Right lobe of liver (tissue), 6 donors: Measurements from ENCODE around the gene LIX1. TPM values are rescaled to one million over a fixed set of nuclear protein-coding genes. Genes with fewer than 3 reads are reported as not detected.

Experiments
- ATAC-seq, 4 donors: fragments of 200-7000 bp; cut with Tn5 transposase; one replicate each; pipeline ENCODE4 v1.9.1; 2020; ENCODE audit warnings: mild to moderate bottlenecking in 4 of 4, moderate library complexity in 4 of 4
- DNase-seq, 3 donors: peaks; one replicate each; pipeline ENCODE4 v3.0.0-alpha.2; 2020
- H3K27ac ChIP-seq, 3 donors: fragments of 200-600 bp; one replicate each; pipeline ENCODE4 v1.8.0; 2022
- H3K27me3 ChIP-seq, 2 donors: fragments of 200-600 bp; one replicate each; pipeline ENCODE4 v1.8.0; 2022
- H3K36me3 ChIP-seq, 4 donors: fragments of 200-600 bp; sonication (generic) in 1 of 4; one replicate each; pipeline versions ENCODE4 v1.5.1 to v1.8.0; 2017 to 2022; ENCODE audit warnings: control low read depth in 1 of 4
- H3K4me1 ChIP-seq, 4 donors: fragments of 200-600 bp; sonication (generic) in 1 of 4; one replicate each; pipeline versions ENCODE4 v1.5.1 to v1.8.0; 2017 to 2022; ENCODE audit warnings: control low read depth in 1 of 4
- H3K4me3 ChIP-seq, 3 donors: fragments of 200-600 bp; one replicate each; pipeline ENCODE4 v1.8.0; 2022
- H3K9me3 ChIP-seq, 4 donors: fragments of 200-600 bp; sonication (generic) in 1 of 4; one replicate each; pipeline versions ENCODE4 v1.5.1 to v1.8.0; 2017 to 2022; ENCODE audit warnings: control low read depth in 1 of 4
- POLR2A ChIP-seq: fragments of 450-650 bp; IDR thresholded peaks from one replicate; pipeline ENCODE4 v1.6.1; 2017; ENCODE audit warnings: antibody characterized with exemption, mild to moderate bottlenecking
- WGBS: methylation state at CpG from one replicate; pipeline ENCODE4 v1.1.6; 2018; ENCODE audit warnings: low coverage, low lambda C conversion rate; ENCODE audit not compliant: insufficient coverage; ENCODE audit errors: missing lambda C conversion rate; 5-methylcytosine and 5-hydroxymethylcytosine counted together
- intact Hi-C, 2 donors: fragments of 100-400 bp; cut with DNase I; formaldehyde crosslinking; loops; one replicate each; pipeline versions ENCODE4 v1.11.2 to v1.14.1; 2022
- total RNA-seq, 6 experiments: library from RNA; depleted of rRNA in 2 of 6; stranded (reverse); fragments of >200 nt in 2 of 6; fragmentation: NEBNext Ultra II Directional in 3 of 6; extraction: Animal tissue kit (Norgen Biotek cat#: 25700) in 3 of 6; gene quantifications; one replicate each; pipeline versions ENCODE4 v1.1.0 to v1.2.4, GENCODE V29; 2016 to 2023
- TF ChIP-seq, protein P1 (sequence below), 4 donors: fragments of 200-600 bp in 3 of 4; fragments of 450-650 bp in 1 of 4; IDR thresholded peaks; one replicate each; pipeline versions ENCODE4 v1.5.1 to v1.8.0; 2016 to 2022; ENCODE audit warnings: antibody characterized with exemption in 4 of 4, mild to moderate bottlenecking in 2 of 4
- donor health status: DM: no; HTN: yes; CAD: no.
- donor health status: DM: no; HTN: no; CAD: no.
- donor health status: DM: no; HTN: no; CAD: no.
- donor health status: DM: no; HTN: yes; CAD: no.
- donor health status: DM: no; HTN: yes; CAD: no.

LIX1 gene
- total RNA-seq, 6 experiments from 2014 or later, result not detected

DNA sequence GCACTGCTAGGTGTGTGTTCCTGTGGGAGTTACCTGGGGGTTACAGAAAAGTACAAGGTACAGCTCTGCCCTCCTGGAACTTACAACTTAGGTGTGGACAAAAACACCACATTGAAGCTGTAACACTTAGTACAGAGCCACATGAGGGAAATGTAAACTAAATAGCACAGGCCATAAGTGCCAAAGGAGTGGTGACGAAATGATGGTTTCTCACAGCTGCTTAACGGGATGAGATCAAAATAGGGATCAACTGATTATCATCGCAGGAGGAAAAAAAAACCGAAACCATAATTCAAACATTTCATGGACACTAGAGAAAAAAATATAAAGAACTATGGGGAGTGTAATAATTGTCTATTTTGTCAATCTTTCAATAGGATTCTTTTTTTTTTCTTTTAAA is 5.9 kb downstream of the LIX1 start:
- Histone ChIP-seq H3K9me3 (no peaks in the 10 kb centered on the region), H3K27me3 (no peaks in the 10 kb centered on the region), H3K27ac (no peak overlapping the region), H3K4me1 (no peaks in the 10 kb centered on the region), H3K36me3 (no peaks in the 10 kb centered on the region), H3K4me3 (no peak overlapping the region)
- ATAC-seq (no peak), DNase-seq (no peak)
- intact Hi-C loops, result no loop called here
- WGBS, result 50% methylated on average over 3 of the region's 4 CpGs
- TF ChIP-seq, protein P1, sequence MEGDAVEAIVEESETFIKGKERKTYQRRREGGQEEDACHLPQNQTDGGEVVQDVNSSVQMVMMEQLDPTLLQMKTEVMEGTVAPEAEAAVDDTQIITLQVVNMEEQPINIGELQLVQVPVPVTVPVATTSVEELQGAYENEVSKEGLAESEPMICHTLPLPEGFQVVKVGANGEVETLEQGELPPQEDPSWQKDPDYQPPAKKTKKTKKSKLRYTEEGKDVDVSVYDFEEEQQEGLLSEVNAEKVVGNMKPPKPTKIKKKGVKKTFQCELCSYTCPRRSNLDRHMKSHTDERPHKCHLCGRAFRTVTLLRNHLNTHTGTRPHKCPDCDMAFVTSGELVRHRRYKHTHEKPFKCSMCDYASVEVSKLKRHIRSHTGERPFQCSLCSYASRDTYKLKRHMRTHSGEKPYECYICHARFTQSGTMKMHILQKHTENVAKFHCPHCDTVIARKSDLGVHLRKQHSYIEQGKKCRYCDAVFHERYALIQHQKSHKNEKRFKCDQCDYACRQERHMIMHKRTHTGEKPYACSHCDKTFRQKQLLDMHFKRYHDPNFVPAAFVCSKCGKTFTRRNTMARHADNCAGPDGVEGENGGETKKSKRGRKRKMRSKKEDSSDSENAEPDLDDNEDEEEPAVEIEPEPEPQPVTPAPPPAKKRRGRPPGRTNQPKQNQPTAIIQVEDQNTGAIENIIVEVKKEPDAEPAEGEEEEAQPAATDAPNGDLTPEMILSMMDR (IDR thresholded peaks at IDR 0.05), result no peak
- TF ChIP-seq POLR2A, result no peak

DNA sequence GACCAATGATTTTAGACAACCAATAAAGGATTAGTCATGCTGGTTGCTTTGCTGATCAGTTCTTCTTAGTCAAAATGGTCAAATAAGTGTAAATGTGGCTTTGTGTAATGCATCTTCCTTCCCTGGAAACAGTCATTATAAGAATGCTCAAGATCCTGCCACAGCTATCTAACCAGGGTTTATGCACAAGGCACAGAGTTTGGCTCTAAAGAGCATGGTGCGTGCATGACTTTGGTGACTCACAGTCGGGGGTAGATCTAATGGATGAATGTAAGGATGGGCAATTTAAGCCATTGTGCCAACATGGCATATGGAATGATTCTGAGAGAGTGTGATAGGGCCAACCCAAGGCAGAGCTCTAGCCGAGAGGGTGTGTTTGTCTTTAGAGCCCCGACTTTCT is 6.5 kb downstream of the LIX1 start:
- TF ChIP-seq POLR2A, result no peak
- TF ChIP-seq, protein P1 (IDR thresholded peaks at IDR 0.05), result no peak
- intact Hi-C loops, result no loop called here
- DNase-seq, result no peak
- 72% methylated on average over 3 of the region's 4 CpGs for WGBS
- no peaks in the 10 kb centered on the region for H3K9me3 ChIP-seq
- H3K27ac ChIP-seq, result no peak overlapping the region
- ATAC-seq, result no peak
- H3K4me1 ChIP-seq, result no peaks in the 10 kb centered on the region
- H3K4me3 ChIP-seq, result no peak overlapping the region
- H3K36me3 ChIP-seq, result no peaks in the 10 kb centered on the region
- no peaks in the 10 kb centered on the region for H3K27me3 ChIP-seq

DNA sequence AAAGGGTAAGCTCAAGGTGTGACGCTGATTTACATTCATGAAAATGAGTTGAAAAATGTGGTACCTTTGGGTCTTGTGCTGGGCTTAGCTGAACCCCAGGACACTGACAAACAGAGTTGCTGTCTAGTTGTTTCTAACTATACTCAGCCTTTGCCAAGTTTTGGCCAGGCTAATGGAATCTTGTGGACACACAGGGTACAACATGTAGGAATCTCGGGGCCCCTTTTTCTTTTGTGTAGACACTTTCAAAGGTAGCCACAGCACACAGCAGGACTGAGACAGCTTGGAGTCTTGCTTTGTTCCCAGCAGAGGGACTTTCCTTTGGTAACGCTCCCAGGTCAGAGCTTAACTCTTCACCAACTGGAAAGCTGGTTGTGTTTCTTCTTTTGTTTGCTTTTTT is 7.8 kb downstream of the LIX1 start:
- no peak overlapping the region for H3K4me3 ChIP-seq
- TF ChIP-seq, protein P1 (IDR thresholded peaks at IDR 0.05), result no peak
- no peak for TF ChIP-seq POLR2A
- no peaks in the 10 kb centered on the region for H3K4me1 ChIP-seq
- H3K27ac ChIP-seq, result no peak overlapping the region
- H3K27me3 ChIP-seq, result no peaks in the 10 kb centered on the region
- ATAC-seq, result no peak
- no peaks in the 10 kb centered on the region for H3K36me3 ChIP-seq
- no peaks in the 10 kb centered on the region for H3K9me3 ChIP-seq
- intact Hi-C loops, result no loop called here
- no peak for DNase-seq
- 85% methylated on average over 3 of the region's 3 CpGs for WGBS

DNA sequence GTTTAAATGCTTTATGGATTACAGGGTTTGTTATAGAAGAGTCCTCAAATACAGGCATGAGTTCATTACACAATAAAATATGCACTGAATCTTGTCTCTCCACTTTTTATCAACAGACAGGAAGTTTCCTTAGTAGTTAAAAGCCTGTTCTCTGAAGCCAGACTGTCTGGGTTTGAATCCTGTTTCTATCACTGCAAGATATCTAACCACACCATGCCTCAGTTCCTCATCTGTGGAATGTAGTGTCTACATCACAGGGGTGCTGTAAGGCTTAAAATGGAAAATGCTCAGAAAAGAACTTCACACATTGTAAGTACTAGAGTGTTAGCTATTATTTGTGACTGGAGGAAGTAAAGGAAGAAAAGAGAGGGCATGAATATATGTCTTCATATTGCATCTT is 9.3 kb downstream of the LIX1 start:
- Histone ChIP-seq H3K9me3 (no peaks in the 10 kb centered on the region), H3K4me1 (no peaks in the 10 kb centered on the region), H3K36me3 (no peaks in the 10 kb centered on the region), H3K4me3 (no peak overlapping the region), H3K27ac (no peak overlapping the region), H3K27me3 (no peaks in the 10 kb centered on the region)
- ATAC-seq (no peak), DNase-seq (no peak)
- TF ChIP-seq POLR2A, result no peak
- TF ChIP-seq, protein P1 (IDR thresholded peaks at IDR 0.05), result no peak
- intact Hi-C loops, result no loop called here

DNA sequence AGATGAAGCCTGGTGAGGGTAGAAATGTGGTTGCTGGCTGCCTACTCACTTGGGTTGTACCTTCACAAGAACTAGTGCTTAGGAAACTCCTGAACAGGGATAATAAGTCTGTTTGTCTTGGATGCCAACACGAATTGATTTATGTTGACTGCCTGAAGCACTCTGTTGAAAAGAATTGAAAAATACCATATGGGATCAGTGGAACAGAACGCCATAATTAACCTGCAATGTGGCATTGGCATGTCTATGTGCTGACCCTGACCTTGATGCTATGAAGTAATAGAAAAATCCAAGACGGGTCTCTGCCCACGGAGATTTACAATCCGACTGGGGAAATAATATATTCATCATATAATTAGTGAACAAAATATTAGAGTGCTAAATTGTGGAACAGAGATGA is 10.5 kb downstream of the LIX1 start:
- ATAC-seq (no peak), DNase-seq (no peak)
- intact Hi-C loops, result no loop called here
- Histone ChIP-seq H3K4me1 (no peaks in the 10 kb centered on the region), H3K27ac (no peak overlapping the region), H3K9me3 (no peaks in the 10 kb centered on the region), H3K4me3 (no peak overlapping the region), H3K27me3 (no peaks in the 10 kb centered on the region), H3K36me3 (no peaks in the 10 kb centered on the region)
- no peak for TF ChIP-seq POLR2A
- TF ChIP-seq, protein P1 (IDR thresholded peaks at IDR 0.05), result no peak
- 63% methylated on average over 5 of the region's 5 CpGs for WGBS
